K562 (cell line): ENCODE results near the gene PTPN18. TPM values are rescaled to one million over a fixed set of nuclear protein-coding genes. Genes with fewer than 3 reads are reported as not detected.

ENCODE experiments used
- ATAC-seq: fragments of 200-7000 bp; cut with Tn5 transposase; 3 replicates; pipeline ENCODE4 v1.9.1; 2020; ENCODE audit warnings: moderate library complexity
- BruUV-seq: library from RNA; stranded (reverse); fragments of 400-500 nt; replicated peaks from 2 replicates; lab custom pipeline; 2021; lab: Mats Ljungman, UMichigan
- CTCF ChIA-PET: fragments of 300-600 bp; formaldehyde crosslinking; extraction: SDS; loops from one replicate; lab custom pipeline; 2021; ENCODE audit warnings: low intra/inter-chr PET ratio; lab: Yijun Ruan, JAX
- POLR2A ChIA-PET: fragments of 300-600, 350-650 bp; sonication (Branson Sonifier 250); formaldehyde crosslinking; extraction: SDS; loops from one replicate; lab custom pipeline; 2021; ENCODE audit warnings: antibody characterized with exemption, inconsistent platforms; lab: Yijun Ruan, JAX
- DNase-seq, 4 experiments: peaks; one replicate each; pipeline versions ENCODE4 v3.0.0 to v3.0.0-alpha.2; 2011 to 2018; ENCODE audit warnings: low spot score in 3 of 4, mixed read lengths in 3 of 4; ENCODE audit errors: extremely low read depth in 1 of 4
- FAIRE-seq: peaks from 2 replicates; lab custom pipeline; 2011; peaks lifted over from hg19 to GRCh38; lab: Jason Lieb, UNC
- H2AFZ ChIP-seq: 2 replicates; pipeline ENCODE4 v1.6.0; 2011; ENCODE audit warnings: low read depth, low read length, control low read depth, inconsistent platforms
- H3K27ac ChIP-seq: fragments of 200-600 bp; 3 replicates; pipeline ENCODE4 v1.8.0; 2011; ENCODE audit warnings: low read depth, mild to moderate bottlenecking, control low read depth, inconsistent platforms, low read length, moderate library complexity, mixed read lengths; ENCODE audit errors: extremely low read depth
- H3K27me3 ChIP-seq, 2 experiments: fragments of 300-600 bp in 1 of 2; 2 replicates in 1 of 2; 3 replicates in 1 of 2; pipeline versions ENCODE4 v1.6.0 to v1.8.0; 2011; ENCODE audit warnings: inconsistent platforms in 2 of 2, low read length in 2 of 2, mild to moderate bottlenecking in 1 of 2, mixed read lengths in 1 of 2, moderate library complexity in 1 of 2; ENCODE audit not compliant: control insufficient read depth in 2 of 2, insufficient read depth in 2 of 2
- H3K36me3 ChIP-seq: fragments of 300-600 bp; 3 replicates; pipeline ENCODE4 v1.8.0; 2011; ENCODE audit warnings: mild to moderate bottlenecking, low read length, inconsistent platforms; ENCODE audit not compliant: control insufficient read depth, insufficient read depth
- H3K4me1 ChIP-seq, 2 experiments: fragments of 200-600 bp in 1 of 2; replicated peaks in 1 of 2; 2 replicates in 1 of 2; 3 replicates in 1 of 2; pipeline versions ENCODE4 v1.5.1 to v1.8.0; 2011; ENCODE audit warnings: inconsistent platforms in 2 of 2, low read length in 2 of 2, mild to moderate bottlenecking in 1 of 2, mixed read lengths in 1 of 2, moderate library complexity in 1 of 2; ENCODE audit not compliant: control insufficient read depth in 2 of 2, insufficient read depth in 2 of 2
- H3K4me2 ChIP-seq: 2 replicates; pipeline ENCODE4 v1.6.1; 2011; ENCODE audit warnings: low read length, control low read depth, inconsistent platforms, mixed read lengths; ENCODE audit not compliant: insufficient read depth
- H3K4me3 ChIP-seq: fragments of 200-600 bp; sonication (generic), shearing (Covaris generic); 2 replicates; pipeline ENCODE4 v1.5.1; 2016; ENCODE audit warnings: control low read depth, inconsistent platforms
- H3K79me2 ChIP-seq: fragments of 200-600 bp; 3 replicates; pipeline ENCODE4 v1.8.0; 2011; ENCODE audit warnings: low read length, inconsistent platforms; ENCODE audit not compliant: control insufficient read depth, insufficient read depth
- H3K9ac ChIP-seq, 2 experiments: 2 replicates each; pipeline versions ENCODE4 v1.6.0 to v1.6.1; 2011; ENCODE audit warnings: low read depth in 2 of 2, low read length in 2 of 2, control low read depth in 1 of 2, inconsistent platforms in 1 of 2, mild to moderate bottlenecking in 1 of 2, mixed read lengths in 1 of 2; ENCODE audit not compliant: insufficient read depth in 1 of 2
- H3K9me1 ChIP-seq: one replicate; pipeline ENCODE4 v1.6.0; 2011; ENCODE audit warnings: inconsistent platforms, mild to moderate bottlenecking, low read length, moderate library complexity; ENCODE audit not compliant: control insufficient read depth, insufficient read depth
- H3K9me3 ChIP-seq: replicated peaks from 2 replicates; pipeline ENCODE4 v1.5.1; 2011; ENCODE audit warnings: low read depth, low read length, inconsistent platforms; ENCODE audit not compliant: control insufficient read depth, insufficient read depth
- H4K20me1 ChIP-seq: replicated peaks from 2 replicates; pipeline ENCODE4 v1.6.1; 2011; ENCODE audit warnings: low read length, inconsistent platforms, mixed read lengths; ENCODE audit not compliant: control insufficient read depth, insufficient read depth
- GABPB2 ChIP-seq: fragments of 250-450 bp; sonication (Bioruptor Pico); conservative IDR thresholded peaks from 2 replicates; pipeline ENCODE4 v1.5.1; 2021; ENCODE audit warnings: mild to moderate bottlenecking
- LCOR ChIP-seq: sonication (generic); formaldehyde crosslinking; IDR thresholded peaks from 2 replicates; pipeline ENCODE4 v1.8.0; 2022; ENCODE audit warnings: mild to moderate bottlenecking, missing genetic modification reagents
- NBN ChIP-seq: fragments of 450-650 bp; IDR thresholded peaks from 2 replicates; pipeline ENCODE4 v1.6.1; 2016; ENCODE audit warnings: low read depth, mild to moderate bottlenecking
- NR2C1 ChIP-seq, 2 experiments: fragments of 450-650 bp; IDR thresholded peaks; 2 replicates each; pipeline ENCODE4 v1.6.1; 2017; ENCODE audit warnings: mild to moderate bottlenecking in 2 of 2, antibody characterized with exemption in 1 of 2, inconsistent platforms in 1 of 2, missing compliant biosample characterization in 1 of 2, missing genetic modification characterization in 1 of 2
- POLR2G ChIP-seq: fragments of 200-400 bp; formaldehyde crosslinking; IDR thresholded peaks from 2 replicates; pipeline ENCODE4 v1.6.1; 2017; ENCODE audit warnings: low read depth, mild to moderate bottlenecking, antibody characterized with exemption, low read length, moderate library complexity
- POLR3A ChIP-seq: IDR thresholded peaks from 2 replicates; pipeline ENCODE4 v1.6.1; 2011; ENCODE audit warnings: borderline replicate concordance, mild to moderate bottlenecking, moderate library complexity; ENCODE audit not compliant: insufficient read length, insufficient read depth; ENCODE audit errors: extremely low read depth
- ZFP1 ChIP-seq: fragments of 450-650 bp; formaldehyde crosslinking; IDR thresholded peaks from 2 replicates; pipeline ENCODE4 v1.4.0; 2020; ENCODE audit warnings: mild to moderate bottlenecking, mixed read lengths
- ZNF75A ChIP-seq: fragments of 450-650 bp; formaldehyde crosslinking; IDR thresholded peaks from 2 replicates; pipeline ENCODE4 v1.4.0; 2020; ENCODE audit warnings: mild to moderate bottlenecking
- WGBS: fragments of 100-300 bp; shearing (Covaris generic); methylation state at CpG from one replicate; pipeline ENCODE4 v1.1.6; 2016; ENCODE audit warnings: low coverage, mixed read lengths; ENCODE audit not compliant: insufficient coverage; ENCODE audit errors: missing lambda C conversion rate; 5-methylcytosine and 5-hydroxymethylcytosine counted together
- in situ Hi-C: fragments of 300-500 bp; cut with MboI; formaldehyde crosslinking; loops from 4 replicates; pipeline ENCODE4 v1.15.0; 2018; ENCODE audit warnings: inconsistent platforms, mixed read lengths
- intact Hi-C: fragments of 100-400 bp; cut with micrococcal nuclease; formaldehyde crosslinking; loops from 2 replicates; pipeline ENCODE4 v1.14.2; 2022
- polyA plus RNA-seq, 8 experiments: library from polyadenylated mRNA; depleted of rRNA in 4 of 8; stranded (reverse) in 5 of 8; unstranded in 3 of 8; fragments of >200 nt; fragmentation: Nextera tagmentation in 2 of 8; fragmentation: Illumina TruSeq in 1 of 8; extraction: Ambion mirVana in 2 of 8; extraction: Trizol in 1 of 8; gene quantifications; 2 replicates each; pipeline versions ENCODE4 v1.2.1 to v1.2.3, GENCODE V29; 2011 to 2014; ENCODE audit warnings: inconsistent platforms in 1 of 8, missing spikeins in 1 of 8
- total RNA-seq, 7 experiments: library from RNA; depleted of rRNA in 6 of 7; stranded (reverse); fragments of >200 nt in 6 of 7; fragmentation: Illumina TruSeq in 2 of 7; extraction: Trizol in 2 of 7; gene quantifications; 2 replicates each; pipeline versions ENCODE4 v1.2.1 to v1.2.3, GENCODE V29; 2011 to 2021; ENCODE audit warnings: low replicate concordance in 1 of 7
- TF ChIP-seq, protein P1 (sequence below), 2 experiments: IDR thresholded peaks; 2 replicates each; pipeline ENCODE4 v1.6.1; 2011; ENCODE audit warnings: borderline replicate concordance in 1 of 2, control low read depth in 1 of 2, low read depth in 1 of 2, low read length in 1 of 2, mild to moderate bottlenecking in 1 of 2, mixed read lengths in 1 of 2, moderate library complexity in 1 of 2; ENCODE audit not compliant: insufficient read depth in 1 of 2, insufficient read length in 1 of 2, poor library complexity in 1 of 2, severe bottlenecking in 1 of 2; ENCODE audit errors: extremely low read depth in 1 of 2
- TF ChIP-seq, protein P2 (sequence below), 2 experiments: fragments of 450-650 bp; IDR thresholded peaks; 2 replicates each; pipeline ENCODE4 v1.6.1; 2016
- TF ChIP-seq, protein P3 (sequence below): IDR thresholded peaks from 2 replicates; pipeline ENCODE4 v1.6.1; 2016; ENCODE audit warnings: missing genetic modification characterization, missing compliant biosample characterization
- TF ChIP-seq, protein P4 (sequence below): sonication (generic); formaldehyde crosslinking; IDR thresholded peaks from 2 replicates; pipeline ENCODE4 v1.8.1; 2022; ENCODE audit warnings: missing genetic modification reagents

The PTPN18 gene
- total and polyA plus RNA-seq, 9 of the 15 experiments (the other 6 are each of a cell fraction or from before 2014, with no cell fraction given), result 11.6 to 90.7 (median 49.6) TPM

DNA sequence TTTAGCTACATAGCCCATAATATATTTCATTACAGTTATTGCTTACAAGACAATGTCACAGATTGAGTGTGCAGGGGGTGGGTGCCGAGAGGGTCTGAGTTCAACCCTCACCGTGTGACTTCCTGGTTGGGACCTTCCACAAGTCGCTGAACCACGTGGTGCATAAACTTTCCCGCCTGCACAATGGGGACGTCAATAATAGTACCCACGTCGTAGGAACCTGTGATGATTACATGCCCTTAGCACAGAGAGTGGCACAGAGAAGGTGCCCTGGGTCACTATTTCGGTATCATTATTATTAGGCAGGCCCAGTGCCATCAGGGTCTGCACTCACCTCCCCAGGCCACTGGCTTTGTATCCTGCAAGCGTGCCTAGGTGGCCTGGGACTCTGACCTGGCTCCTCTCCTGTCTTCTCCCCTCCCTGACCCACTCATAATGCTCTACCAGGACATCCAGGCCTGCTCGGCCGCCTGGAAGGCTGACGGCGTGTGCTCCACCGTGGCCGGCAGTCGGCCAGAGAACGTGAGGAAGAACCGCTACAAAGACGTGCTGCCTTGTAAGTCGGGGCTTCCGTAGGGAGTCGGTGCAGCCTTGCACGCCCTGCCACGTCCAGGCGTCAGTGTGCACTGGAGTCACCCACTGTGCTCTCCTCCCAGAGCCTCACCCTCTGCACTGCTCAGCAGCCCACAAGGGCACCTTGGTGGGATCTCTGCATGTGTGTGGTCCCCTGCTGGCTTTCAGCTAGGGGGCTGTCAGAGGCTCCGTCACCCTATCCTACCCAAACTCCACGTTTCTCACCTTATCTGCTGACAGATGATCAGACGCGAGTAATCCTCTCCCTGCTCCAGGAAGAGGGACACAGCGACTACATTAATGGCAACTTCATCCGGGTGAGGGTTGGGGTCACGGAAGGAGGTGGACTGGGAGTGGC lies 2.8 kb downstream of the PTPN18 start:
- intact Hi-C loops (no loop called here), in situ Hi-C loops (no loop called here)
- H3K36me3 ChIP-seq, result peaks cover 4% of the 10 kb centered on the region; the same call in 1 of the 3 replicates
- no peaks in the 10 kb centered on the region for H3K27me3 ChIP-seq
- no peak overlapping the region for H2AFZ ChIP-seq
- no peaks in the 10 kb centered on the region for H3K9me3 ChIP-seq
- no peak overlapping the region for H3K4me2 ChIP-seq
- no peaks in the 10 kb centered on the region for H4K20me1 ChIP-seq
- ChIA-PET POLR2A (no interaction called here), CTCF (no interaction called here)
- TF ChIP-seq POLR2G (0 out of 2 replicates have a peak, but pooled peaks have one; percentile 15), ZNF75A (CRISPR knock-in tag) (no peak), GABPB2 (CRISPR knock-in tag) (no peak), LCOR (CRISPR knock-in tag) (no peak), ZFP1 (CRISPR knock-in tag) (no peak), NBN (no peak), NR2C1 (IDR thresholded peaks at IDR 0.05) (peak; percentile 52), NR2C1 (tag; IDR thresholded peaks at IDR 0.05) (no peak), POLR3A (no peak)
- TF ChIP-seq, protein P1, sequence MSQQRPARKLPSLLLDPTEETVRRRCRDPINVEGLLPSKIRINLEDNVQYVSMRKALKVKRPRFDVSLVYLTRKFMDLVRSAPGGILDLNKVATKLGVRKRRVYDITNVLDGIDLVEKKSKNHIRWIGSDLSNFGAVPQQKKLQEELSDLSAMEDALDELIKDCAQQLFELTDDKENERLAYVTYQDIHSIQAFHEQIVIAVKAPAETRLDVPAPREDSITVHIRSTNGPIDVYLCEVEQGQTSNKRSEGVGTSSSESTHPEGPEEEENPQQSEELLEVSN (IDR thresholded peaks at IDR 0.05; ENCODE audit: borderline replicate concordance in 1 of 2, extremely low read depth in 1 of 2, insufficient read depth in 1 of 2, insufficient read length in 1 of 2, low read depth in 1 of 2, low read length in 1 of 2, poor library complexity in 1 of 2, severe bottlenecking in 1 of 2), result peak in 1 of 2 experiments; percentile 30
- TF ChIP-seq, protein P2, sequence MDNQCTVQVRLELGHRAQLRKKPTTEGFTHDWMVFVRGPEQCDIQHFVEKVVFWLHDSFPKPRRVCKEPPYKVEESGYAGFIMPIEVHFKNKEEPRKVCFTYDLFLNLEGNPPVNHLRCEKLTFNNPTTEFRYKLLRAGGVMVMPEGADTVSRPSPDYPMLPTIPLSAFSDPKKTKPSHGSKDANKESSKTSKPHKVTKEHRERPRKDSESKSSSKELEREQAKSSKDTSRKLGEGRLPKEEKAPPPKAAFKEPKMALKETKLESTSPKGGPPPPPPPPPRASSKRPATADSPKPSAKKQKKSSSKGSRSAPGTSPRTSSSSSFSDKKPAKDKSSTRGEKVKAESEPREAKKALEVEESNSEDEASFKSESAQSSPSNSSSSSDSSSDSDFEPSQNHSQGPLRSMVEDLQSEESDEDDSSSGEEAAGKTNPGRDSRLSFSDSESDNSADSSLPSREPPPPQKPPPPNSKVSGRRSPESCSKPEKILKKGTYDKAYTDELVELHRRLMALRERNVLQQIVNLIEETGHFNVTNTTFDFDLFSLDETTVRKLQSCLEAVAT (IDR thresholded peaks at IDR 0.05), result no peak
- TF ChIP-seq, protein P3, sequence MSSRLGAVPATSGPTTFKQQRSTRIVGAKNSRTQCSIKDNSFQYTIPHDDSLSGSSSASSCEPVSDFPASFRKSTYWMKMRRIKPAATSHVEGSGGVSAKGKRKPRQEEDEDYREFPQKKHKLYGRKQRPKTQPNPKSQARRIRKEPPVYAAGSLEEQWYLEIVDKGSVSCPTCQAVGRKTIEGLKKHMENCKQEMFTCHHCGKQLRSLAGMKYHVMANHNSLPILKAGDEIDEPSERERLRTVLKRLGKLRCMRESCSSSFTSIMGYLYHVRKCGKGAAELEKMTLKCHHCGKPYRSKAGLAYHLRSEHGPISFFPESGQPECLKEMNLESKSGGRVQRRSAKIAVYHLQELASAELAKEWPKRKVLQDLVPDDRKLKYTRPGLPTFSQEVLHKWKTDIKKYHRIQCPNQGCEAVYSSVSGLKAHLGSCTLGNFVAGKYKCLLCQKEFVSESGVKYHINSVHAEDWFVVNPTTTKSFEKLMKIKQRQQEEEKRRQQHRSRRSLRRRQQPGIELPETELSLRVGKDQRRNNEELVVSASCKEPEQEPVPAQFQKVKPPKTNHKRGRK (tag), result no peak
- TF ChIP-seq, protein P4, sequence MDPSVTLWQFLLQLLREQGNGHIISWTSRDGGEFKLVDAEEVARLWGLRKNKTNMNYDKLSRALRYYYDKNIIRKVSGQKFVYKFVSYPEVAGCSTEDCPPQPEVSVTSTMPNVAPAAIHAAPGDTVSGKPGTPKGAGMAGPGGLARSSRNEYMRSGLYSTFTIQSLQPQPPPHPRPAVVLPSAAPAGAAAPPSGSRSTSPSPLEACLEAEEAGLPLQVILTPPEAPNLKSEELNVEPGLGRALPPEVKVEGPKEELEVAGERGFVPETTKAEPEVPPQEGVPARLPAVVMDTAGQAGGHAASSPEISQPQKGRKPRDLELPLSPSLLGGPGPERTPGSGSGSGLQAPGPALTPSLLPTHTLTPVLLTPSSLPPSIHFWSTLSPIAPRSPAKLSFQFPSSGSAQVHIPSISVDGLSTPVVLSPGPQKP (CRISPR knock-in tag), result no peak
- no peak for DNase-seq
- H3K9me1 ChIP-seq, result no peaks in the 10 kb centered on the region
- peak overlapping the region in 1 of 2 experiments; percentile 63; a peak in 2 of 4 replicates for H3K9ac ChIP-seq
- peaks cover 19% of the 10 kb centered on the region for H3K79me2 ChIP-seq
- H3K4me3 ChIP-seq, result no peak overlapping the region
- no peak for FAIRE-seq
- H3K27ac ChIP-seq, result no peak overlapping the region
- BruUV-seq, result no TSS peak
- peaks cover 5 to 36% of the 10 kb centered on the region in 2 experiments; a peak in 4 of 5 replicates for H3K4me1 ChIP-seq
- 84% methylated on average over 32 of the region's 33 CpGs for WGBS
- no peak for ATAC-seq
